GM18951 (cell line): ENCODE results near the gene SPSB2.

Experiments
- POLR2A ChIP-seq: IDR thresholded peaks from 4 replicates; pipeline ENCODE4 v1.6.1; 2011; ENCODE audit warnings: mild to moderate bottlenecking; ENCODE audit not compliant: insufficient read length, insufficient read depth; ENCODE audit errors: extremely low read depth
- in situ Hi-C: fragments of 300-500 bp; cut with MboI; formaldehyde crosslinking; loops from one replicate; pipeline ENCODE4 v1.12.0; 2022; ENCODE audit warnings: low sequenced_read_pairs, mixed read lengths, inconsistent platforms; ENCODE audit not compliant: unreplicated experiment

SPSB2 gene

GRCh38 chr12:6833189-6833890 lies 39.8 kb downstream of the SPSB2 start:
- no peak for TF ChIP-seq POLR2A
- in situ Hi-C loops: no loop called here

GRCh38 chr12:6832125-6832524 lies 41.0 kb downstream of the SPSB2 start:
- TF ChIP-seq POLR2A: no peak
- in situ Hi-C loops: no loop called here

- in situ Hi-C loops: no loop called here
- no peak for TF ChIP-seq POLR2A
These were observed 41.6 kb downstream of the SPSB2 start for GRCh38 chr12:6831450-6831995.

- no peak for TF ChIP-seq POLR2A
- in situ Hi-C loops: no loop called here
These were observed 42.1 kb downstream of the SPSB2 start for GRCh38 chr12:6830999-6831398.

GRCh38 chr12:6830286-6830890 lies 42.7 kb downstream of the SPSB2 start:
- TF ChIP-seq POLR2A: no peak
- in situ Hi-C loops: no loop called here

- in situ Hi-C loops: no loop called here
- TF ChIP-seq POLR2A: no peak
These were observed 43.4 kb downstream of the SPSB2 start for GRCh38 chr12:6829536-6830220.

- in situ Hi-C loops: no loop called here
- no peak for TF ChIP-seq POLR2A
These were observed 44.1 kb downstream of the SPSB2 start for GRCh38 chr12:6828781-6829535.

GRCh38 chr12:6827982-6828780 lies 44.9 kb downstream of the SPSB2 start, which contains the start of gene P3H3:
P3H3 (plus strand) TSS chr12:6828407; CDS start chr12:6828441, 34 bp downstream.
- in situ Hi-C loops: no loop called here

GRCh38 chr12:6827437-6827911 lies 45.6 kb downstream of the SPSB2 start:
- TF ChIP-seq POLR2A: no peak
- in situ Hi-C loops: no loop called here

More at GRCh38 chr12:6827982-6828780, 44.9 kb downstream of the SPSB2 start, which contains the start of gene P3H3:
- TF ChIP-seq POLR2A: no peak

GRCh38 chr12:6826734-6827436 lies 46.2 kb downstream of the SPSB2 start:
- no peak for TF ChIP-seq POLR2A
- in situ Hi-C loops: no loop called here

GRCh38 chr12:6826125-6826733 lies 46.9 kb downstream of the SPSB2 start:
- TF ChIP-seq POLR2A: no peak
- in situ Hi-C loops: no loop called here
